ENCODE data around the gene ITPK1.

Gene ITPK1

DNA sequence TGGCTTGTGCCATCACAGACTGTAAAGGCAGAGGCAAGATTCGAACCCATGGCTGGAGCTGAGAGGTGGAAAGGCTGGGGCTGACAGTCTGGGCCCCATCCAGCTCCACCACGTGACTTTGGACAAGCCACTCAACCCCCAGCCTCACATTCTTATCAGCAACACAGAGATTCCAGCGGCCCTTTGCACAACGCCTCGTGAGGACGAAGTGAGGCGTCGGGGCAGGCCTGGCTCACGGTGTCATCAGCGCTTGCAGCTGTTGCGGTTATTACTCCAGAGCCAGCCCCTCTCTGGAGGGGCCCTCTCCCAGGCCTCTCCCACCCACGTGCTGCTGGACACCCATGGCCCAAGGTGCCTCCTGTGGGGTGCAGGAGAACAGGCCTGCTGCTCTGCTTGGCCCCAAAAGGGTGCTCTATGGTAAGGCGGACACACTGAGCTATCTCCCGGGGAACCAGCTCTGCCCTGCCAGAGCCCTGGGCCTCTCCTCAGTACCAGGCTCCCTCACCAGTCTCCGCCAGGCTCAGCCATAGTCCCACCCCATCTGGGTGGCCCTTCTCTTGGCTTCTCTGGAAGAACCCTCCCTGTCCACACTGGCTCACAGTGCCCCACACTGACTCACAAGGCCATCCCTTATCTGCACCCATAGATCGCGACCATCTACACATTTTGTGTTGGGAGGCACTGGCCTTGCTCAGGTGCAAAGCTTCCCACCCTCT is 171.7 kb downstream of the ITPK1 start:
- H3K4me3 ChIP-seq (replicated peaks; ENCODE audit: low read depth, low read length): no peak overlapping the region
- no peak for TF ChIP-seq CTCF (IDR thresholded peaks at IDR 0.05; ENCODE audit: low read length, missing control alignments)
- DNase-seq (ENCODE audit: low read depth): no peak

DNA sequence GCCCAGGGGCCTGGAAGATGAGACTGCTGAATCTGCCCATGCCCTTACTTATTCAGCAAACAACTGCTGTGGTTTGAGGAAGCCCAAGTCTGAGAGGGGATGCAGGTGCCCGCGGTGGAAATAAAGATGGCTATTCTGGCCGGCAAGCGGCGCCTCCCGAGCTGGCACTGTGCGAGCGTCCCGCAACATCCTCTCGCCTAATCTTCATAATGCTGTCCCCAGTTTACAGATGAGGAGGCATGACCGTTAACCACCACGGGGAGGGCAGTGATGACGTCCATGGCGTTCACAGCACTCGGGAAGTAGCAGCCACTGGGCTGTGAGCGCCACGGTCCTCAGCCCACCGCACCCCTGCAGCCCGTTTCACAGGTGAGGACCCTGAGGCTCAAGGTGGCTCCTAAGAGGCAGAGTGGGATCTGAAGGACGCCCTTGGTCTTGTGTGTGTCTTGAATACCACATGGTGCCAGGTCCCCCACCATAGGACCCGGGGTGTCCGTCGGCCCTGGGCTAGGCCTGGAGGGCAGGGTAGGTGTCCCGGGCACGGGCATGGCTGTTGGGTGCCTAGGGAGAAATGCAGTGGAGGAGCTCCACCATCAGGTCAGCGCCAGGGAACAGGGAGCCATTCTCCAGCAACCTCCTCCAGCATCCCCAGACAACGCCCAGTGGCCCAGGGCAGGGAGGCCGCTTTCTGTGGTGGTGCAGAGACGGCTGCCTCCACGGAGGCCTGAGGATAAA is 172.6 kb downstream of the ITPK1 start:
- DNase-seq (ENCODE audit: low read depth): no peak
- H3K4me3 ChIP-seq (replicated peaks; ENCODE audit: low read depth, low read length): no peak overlapping the region
- TF ChIP-seq CTCF (IDR thresholded peaks at IDR 0.05; ENCODE audit: low read length, missing control alignments): no peak

- DNase-seq (ENCODE audit: low read depth): no peak
- TF ChIP-seq CTCF (IDR thresholded peaks at IDR 0.05; ENCODE audit: low read length, missing control alignments): no peak
- H3K4me3 ChIP-seq (replicated peaks; ENCODE audit: low read depth, low read length): no peak overlapping the region
Measured at GRCh38 chr14:92942576-92942975, 173.1 kb downstream of the ITPK1 start.

- no peak for TF ChIP-seq CTCF (IDR thresholded peaks at IDR 0.05; ENCODE audit: low read length, missing control alignments)
- DNase-seq (ENCODE audit: low read depth): no peak
Measured at GRCh38 chr14:92942136-92942535, 173.6 kb downstream of the ITPK1 start.

DNA sequence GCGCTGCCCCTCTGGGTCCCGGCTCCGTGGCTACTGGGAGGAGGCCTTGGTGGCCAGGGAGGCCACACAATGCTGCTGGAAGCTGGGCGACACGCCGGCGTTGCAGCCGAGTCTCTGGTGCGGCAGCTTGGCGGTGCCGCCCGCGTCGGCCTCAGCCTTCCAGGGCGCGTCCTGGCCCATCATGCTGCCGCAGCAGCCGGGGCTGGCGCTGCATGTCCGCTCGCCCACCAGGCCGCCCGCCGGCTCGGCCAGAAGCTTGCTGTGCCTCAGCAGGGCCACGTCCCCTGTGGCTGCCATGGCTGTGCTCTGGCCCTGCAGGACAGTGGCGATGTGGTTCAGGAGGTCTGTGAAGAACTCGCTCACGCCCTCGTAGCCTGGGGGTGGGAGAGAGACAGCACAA is 174.2 kb downstream of the ITPK1 start:
- no peak for TF ChIP-seq CTCF (IDR thresholded peaks at IDR 0.05; ENCODE audit: low read length, missing control alignments)
- H3K4me3 ChIP-seq (replicated peaks; ENCODE audit: low read depth, low read length): no peak overlapping the region
- DNase-seq (ENCODE audit: low read depth): no peak

More at GRCh38 chr14:92942136-92942535, 173.6 kb downstream of the ITPK1 start:
- H3K4me3 ChIP-seq (replicated peaks; ENCODE audit: low read depth, low read length): no peak overlapping the region

DNA sequence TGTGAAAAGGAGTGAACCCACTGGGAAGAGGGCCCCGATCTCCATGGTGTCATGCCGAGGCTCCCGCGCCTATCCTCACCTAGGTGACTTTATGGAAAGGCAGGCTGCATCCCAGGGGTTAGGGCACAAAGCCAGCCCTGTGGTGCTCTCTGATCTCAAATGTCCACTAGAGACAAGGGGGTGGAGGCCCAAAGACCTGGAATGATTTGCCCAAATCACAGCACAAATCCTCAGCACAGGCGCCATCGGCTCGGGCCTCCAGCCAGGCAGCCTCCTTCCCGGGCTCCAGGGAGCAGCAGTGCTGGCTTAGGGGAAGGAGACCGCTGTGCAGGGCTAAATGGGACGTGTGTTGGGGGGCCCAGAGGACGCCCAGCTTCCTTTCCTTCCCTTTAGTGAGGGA is 175.2 kb downstream of the ITPK1 start:
- TF ChIP-seq CTCF (IDR thresholded peaks at IDR 0.05; ENCODE audit: low read length, missing control alignments): no peak
- DNase-seq (ENCODE audit: low read depth): no peak
- H3K4me3 ChIP-seq (replicated peaks; ENCODE audit: low read depth, low read length): no peak overlapping the region

Data from fibroblast of pulmonary artery (primary cell).